ENCODE data around the gene PIK3AP1.

GRCh38 chr10:96696845-96697425 is 23.4 kb downstream of the PIK3AP1 start:
- TF ChIP-seq TCF12 (IDR thresholded peaks at IDR 0.05; ENCODE audit: low read depth, low read length) (no peak), REST (IDR thresholded peaks at IDR 0.05; ENCODE audit: low read depth, low read length) (no peak), ATF3 (IDR thresholded peaks at IDR 0.05; ENCODE audit: borderline replicate concordance, extremely low read depth, low read depth, low read length) (no peak), TCF3 (IDR thresholded peaks at IDR 0.05; ENCODE audit: borderline replicate concordance, insufficient read depth, low read depth, low read length) (no peak), POLR2A (IDR thresholded peaks at IDR 0.05; ENCODE audit: low read depth, low read length) (no peak), CHD2 (IDR thresholded peaks at IDR 0.05; ENCODE audit: borderline replicate concordance, low read depth, low read length) (no peak)
- TF ChIP-seq, protein P1, sequence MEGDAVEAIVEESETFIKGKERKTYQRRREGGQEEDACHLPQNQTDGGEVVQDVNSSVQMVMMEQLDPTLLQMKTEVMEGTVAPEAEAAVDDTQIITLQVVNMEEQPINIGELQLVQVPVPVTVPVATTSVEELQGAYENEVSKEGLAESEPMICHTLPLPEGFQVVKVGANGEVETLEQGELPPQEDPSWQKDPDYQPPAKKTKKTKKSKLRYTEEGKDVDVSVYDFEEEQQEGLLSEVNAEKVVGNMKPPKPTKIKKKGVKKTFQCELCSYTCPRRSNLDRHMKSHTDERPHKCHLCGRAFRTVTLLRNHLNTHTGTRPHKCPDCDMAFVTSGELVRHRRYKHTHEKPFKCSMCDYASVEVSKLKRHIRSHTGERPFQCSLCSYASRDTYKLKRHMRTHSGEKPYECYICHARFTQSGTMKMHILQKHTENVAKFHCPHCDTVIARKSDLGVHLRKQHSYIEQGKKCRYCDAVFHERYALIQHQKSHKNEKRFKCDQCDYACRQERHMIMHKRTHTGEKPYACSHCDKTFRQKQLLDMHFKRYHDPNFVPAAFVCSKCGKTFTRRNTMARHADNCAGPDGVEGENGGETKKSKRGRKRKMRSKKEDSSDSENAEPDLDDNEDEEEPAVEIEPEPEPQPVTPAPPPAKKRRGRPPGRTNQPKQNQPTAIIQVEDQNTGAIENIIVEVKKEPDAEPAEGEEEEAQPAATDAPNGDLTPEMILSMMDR (IDR thresholded peaks at IDR 0.05 in 2 of 3, conservative IDR thresholded peaks at IDR 0.05 in 1 of 3; ENCODE audit: control insufficient read depth in 2 of 3, extremely low read depth in 1 of 3, insufficient read depth in 1 of 3, low read depth in 3 of 3, low read length in 3 of 3): no peak

All from GM12878 (cell line).